Vein endothelial cell (primary cell): ENCODE results near the gene AKIRIN1. TPM values are rescaled to one million over a fixed set of nuclear protein-coding genes. Genes with fewer than 3 reads are reported as not detected.

Experiments used
- small RNA-seq: library from RNA; depleted of rRNA; stranded (forward); fragments of <200 nt; gene quantifications from one replicate; pipeline ENCODE3, GENCODE V24; 2012
- total RNA-seq: library from RNA; depleted of rRNA; stranded (reverse); fragments of >200 nt; gene quantifications from 2 replicates; pipeline ENCODE4 v1.2.3, GENCODE V29; 2012

Gene AKIRIN1, protein sequence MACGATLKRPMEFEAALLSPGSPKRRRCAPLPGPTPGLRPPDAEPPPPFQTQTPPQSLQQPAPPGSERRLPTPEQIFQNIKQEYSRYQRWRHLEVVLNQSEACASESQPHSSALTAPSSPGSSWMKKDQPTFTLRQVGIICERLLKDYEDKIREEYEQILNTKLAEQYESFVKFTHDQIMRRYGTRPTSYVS
- total RNA-seq = 48.0 and 49.8 TPM in 2 replicates

DNA sequence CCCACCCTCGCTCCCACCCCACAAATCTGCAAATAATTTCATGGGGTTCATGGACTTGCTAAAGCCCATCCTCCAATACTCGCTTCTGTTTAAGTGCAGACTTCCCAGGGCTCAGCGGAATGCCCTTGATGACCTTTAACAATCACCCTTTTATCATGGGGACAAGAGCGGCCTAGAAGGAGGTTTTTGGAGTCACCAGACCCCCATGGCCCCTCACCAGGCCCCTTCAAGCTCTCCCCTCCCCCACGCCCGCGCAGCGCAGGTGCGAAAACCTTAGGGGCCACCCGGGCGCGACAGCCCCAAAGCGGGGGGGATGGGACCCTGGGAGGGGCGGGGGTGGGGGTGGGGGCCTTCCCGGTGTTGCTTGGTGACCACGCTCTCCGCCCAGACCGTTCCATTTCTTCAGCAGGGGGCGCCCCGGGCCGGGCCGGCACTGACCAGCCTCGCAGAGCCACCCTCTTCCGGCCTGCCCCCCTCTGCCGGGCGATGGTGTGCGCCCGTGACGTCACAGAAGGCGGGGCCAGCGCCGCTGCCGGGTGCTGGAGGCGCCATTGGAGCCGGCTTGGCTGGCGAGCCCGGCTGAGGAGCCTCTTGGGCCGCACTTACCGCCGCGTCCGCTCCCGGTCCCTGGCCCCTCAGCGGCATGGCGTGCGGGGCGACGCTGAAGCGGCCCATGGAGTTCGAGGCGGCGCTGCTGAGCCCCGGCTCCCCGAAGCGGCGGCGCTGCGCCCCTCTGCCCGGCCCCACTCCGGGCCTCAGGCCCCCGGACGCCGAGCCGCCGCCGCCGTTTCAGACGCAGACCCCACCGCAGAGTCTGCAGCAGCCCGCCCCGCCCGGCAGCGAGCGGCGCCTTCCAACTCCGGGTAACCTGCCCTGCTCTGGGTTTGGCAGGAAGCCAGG, at the start of gene AKIRIN1:
Gene AKIRIN1, plus strand, starts transcription at position 539 of the 900 bp plus-strand sequence. Its CDS starts 105 bp downstream, at position 644.

DNA sequence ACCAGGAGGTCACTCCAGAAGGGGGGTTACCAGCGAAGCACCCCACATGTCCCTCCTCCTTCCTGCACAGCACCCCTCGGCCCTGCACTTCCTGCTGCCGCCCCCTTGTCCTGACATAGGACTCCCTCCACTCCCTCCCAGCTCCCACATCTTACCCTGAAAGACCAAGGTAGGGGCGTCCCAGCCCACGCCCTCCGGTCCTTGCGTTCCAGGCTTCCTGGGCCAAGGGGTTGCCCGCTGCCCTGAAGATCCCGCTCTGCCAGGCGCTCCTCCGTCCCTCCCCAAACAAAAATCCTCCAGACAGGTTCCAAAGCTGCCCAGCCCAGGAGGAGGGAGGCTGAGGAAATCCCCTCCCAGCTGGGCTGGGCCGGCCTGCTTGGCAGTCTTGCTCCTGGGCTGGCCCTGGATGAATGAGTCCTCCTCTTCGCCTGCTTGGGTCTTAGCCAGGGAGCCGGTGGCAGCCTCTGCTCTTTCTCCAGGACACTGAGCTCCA, 49.5 kb upstream of the AKIRIN1 start, which contains the start of gene RHBDL2:
Gene RHBDL2, minus strand, starts transcription at position 304 of the 493 bp plus-strand sequence. CDS start 22,618 bp downstream, outside the sequence.

DNA sequence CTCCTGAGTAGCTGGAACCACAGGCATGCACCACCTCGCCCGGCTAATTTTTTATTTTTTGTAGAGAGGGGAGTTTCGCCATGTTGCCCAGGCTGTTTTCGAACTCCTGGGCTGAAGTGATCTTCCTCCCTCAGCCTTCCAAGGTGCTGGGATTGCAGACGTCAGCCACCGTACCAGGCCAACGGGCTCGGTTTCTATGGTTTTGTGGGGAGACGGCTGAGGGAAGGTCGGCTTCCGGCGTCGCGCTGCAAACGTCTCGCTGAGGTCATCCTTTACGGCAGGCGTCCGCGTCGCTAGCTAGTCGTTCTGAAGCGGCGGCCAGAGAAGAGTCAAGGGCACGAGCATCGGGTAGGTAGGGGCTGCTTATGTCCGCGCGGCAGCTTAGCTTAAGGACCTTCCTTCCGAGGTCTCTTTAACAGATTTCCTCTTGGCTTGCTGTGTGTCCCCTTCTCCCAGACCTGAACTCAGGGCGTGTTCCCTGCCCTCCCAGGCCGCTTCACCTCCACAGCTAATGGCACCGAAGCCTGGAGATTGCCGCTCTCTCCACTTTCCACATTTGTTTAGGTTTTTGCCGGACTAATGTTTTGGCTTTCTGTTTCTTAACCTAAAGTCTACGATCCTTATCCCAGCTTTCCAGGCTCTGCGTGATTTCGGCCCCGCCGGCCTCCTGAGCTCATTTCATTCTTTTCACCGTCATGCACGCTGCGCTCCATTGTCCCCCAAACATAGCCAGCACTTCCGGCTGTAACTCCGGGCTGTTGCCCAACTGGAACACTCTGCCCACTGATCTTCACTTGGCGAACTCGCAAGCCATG, 35.2 kb downstream of the AKIRIN1 start, which contains the start of gene NDUFS5:
Gene NDUFS5, plus strand, starts transcription at position 300 of the 815 bp plus-strand sequence. CDS start 2,375 bp downstream, outside the sequence.

Small RNA genes lying within 50 kb of the gene (small RNA-seq; reads per million reads assigned to genes)
- gene RF00019 = not detected

Other genes starting within 250 kb of the AKIRIN1 start
- 16.3 and 28.2 TPM in 2 replicates for gene RRAGC, start 131.5 kb upstream of the AKIRIN1 start, total RNA-seq
- 8.2 and 11.7 TPM in 2 replicates for gene MYCBP, start 117.9 kb upstream of the AKIRIN1 start, total RNA-seq
- gene GJA9, start 109.7 kb upstream of the AKIRIN1 start, total RNA-seq = not detected in 2 replicates
- gene RHBDL2, start 49.4 kb upstream of the AKIRIN1 start, total RNA-seq = 0.10 TPM in 1 of 2 replicates, not detected in the other
- gene NDUFS5, start 35.1 kb downstream of the AKIRIN1 start, total RNA-seq = 294 and 435 TPM in 2 replicates
- gene MACF1, start 213.4 kb downstream of the AKIRIN1 start, total RNA-seq = 607 and 629 TPM in 2 replicates